ENCODE measurements around the gene OR9Q2. TPM values are rescaled to one million over a fixed set of nuclear protein-coding genes. Genes with fewer than 3 reads are reported as not detected.

OR9Q2 gene
- total and polyA plus RNA-seq, 2 donors (not counting 1 experiment from before 2014, with no cell fraction given) = not detected

DNA sequence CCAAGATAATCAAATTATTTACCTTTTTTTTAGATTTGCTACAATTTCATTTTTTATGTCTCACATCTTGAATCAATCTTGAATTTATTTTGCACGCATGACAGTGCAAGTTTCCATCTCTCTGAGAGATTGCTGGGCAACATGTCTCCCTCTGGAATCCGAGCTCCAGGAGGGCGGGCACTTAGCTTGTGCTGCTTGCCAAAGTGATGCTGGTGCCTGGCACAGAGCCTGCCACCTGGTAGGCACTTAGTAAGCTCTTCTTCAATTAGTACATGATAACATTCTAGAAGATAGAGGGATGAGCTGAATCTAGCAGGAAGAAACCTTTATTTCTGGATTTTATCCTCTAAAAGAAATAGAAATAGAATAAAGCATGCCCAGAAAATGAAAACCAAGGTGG lies 36.1 kb upstream of the OR9Q2 start:
- Mint-ChIP-seq H3K27me3 (peaks cover 18% of the 10 kb centered on the region), H3K4me1 (no peaks in the 10 kb centered on the region), H3K4me3 (no peak overlapping the region), H3K9me3 (ENCODE audit: insufficient read depth) (no peaks in the 10 kb centered on the region), H3K27ac (no peak overlapping the region)
- Histone ChIP-seq H3K27ac (ENCODE audit: low read length in 2 of 2) (no peak overlapping the region), H3K4me3 (ENCODE audit: control extremely low read depth in 1 of 5, extremely low read depth in 1 of 5, insufficient read depth in 1 of 5, low read depth in 2 of 5, low read length in 4 of 5) (no peak overlapping the region), H3K27me3 (replicated peaks in 1 of 4; ENCODE audit: control extremely low read depth in 1 of 4, control insufficient read depth in 3 of 4, insufficient read depth in 4 of 4, low read length in 3 of 4) (peaks cover 0 to 4% (median 3%) of the 10 kb centered on the region in 4 experiments), H3K9me3 (ENCODE audit: control extremely low read depth in 1 of 3, control insufficient read depth in 2 of 3, insufficient read depth in 1 of 3, low read length in 2 of 3) (no peaks in the 10 kb centered on the region), H2AFZ (ENCODE audit: insufficient read depth, low read depth, low read length, poor library complexity, severe bottlenecking) (no peak overlapping the region), H3K79me2 (ENCODE audit: control insufficient read depth, insufficient read depth, low read length) (no peaks in the 10 kb centered on the region), H3K36me3 (replicated peaks in 1 of 2; ENCODE audit: control extremely low read depth in 1 of 2, control insufficient read depth in 1 of 2, extremely low read depth in 1 of 2, insufficient read depth in 2 of 2, low read length in 1 of 2) (no peaks in the 10 kb centered on the region), H3K4me1 (ENCODE audit: control insufficient read depth in 2 of 2, insufficient read depth in 2 of 2, low read length in 2 of 2) (no peaks in the 10 kb centered on the region), H3K4me2 (replicated peaks; ENCODE audit: low read depth, low read length, poor library complexity, severe bottlenecking) (no peak overlapping the region), H3K9ac (ENCODE audit: low read length) (no peak overlapping the region), H4K20me1 (ENCODE audit: control insufficient read depth, insufficient read depth, low read length, poor library complexity, severe bottlenecking) (no peaks in the 10 kb centered on the region)
- ChIA-PET POLR2A (no interaction called here), CTCF (no interaction called here)
- intact Hi-C loops (cut with micrococcal nuclease) = no loop called here
- ATAC-seq (ENCODE audit: low read depth) = no peak
- TF ChIP-seq EZH2 (IDR thresholded peaks at IDR 0.05; ENCODE audit: borderline replicate concordance, insufficient read depth, low read depth, low read length, poor library complexity, severe bottlenecking) = no peak
- TF ChIP-seq, protein P1, sequence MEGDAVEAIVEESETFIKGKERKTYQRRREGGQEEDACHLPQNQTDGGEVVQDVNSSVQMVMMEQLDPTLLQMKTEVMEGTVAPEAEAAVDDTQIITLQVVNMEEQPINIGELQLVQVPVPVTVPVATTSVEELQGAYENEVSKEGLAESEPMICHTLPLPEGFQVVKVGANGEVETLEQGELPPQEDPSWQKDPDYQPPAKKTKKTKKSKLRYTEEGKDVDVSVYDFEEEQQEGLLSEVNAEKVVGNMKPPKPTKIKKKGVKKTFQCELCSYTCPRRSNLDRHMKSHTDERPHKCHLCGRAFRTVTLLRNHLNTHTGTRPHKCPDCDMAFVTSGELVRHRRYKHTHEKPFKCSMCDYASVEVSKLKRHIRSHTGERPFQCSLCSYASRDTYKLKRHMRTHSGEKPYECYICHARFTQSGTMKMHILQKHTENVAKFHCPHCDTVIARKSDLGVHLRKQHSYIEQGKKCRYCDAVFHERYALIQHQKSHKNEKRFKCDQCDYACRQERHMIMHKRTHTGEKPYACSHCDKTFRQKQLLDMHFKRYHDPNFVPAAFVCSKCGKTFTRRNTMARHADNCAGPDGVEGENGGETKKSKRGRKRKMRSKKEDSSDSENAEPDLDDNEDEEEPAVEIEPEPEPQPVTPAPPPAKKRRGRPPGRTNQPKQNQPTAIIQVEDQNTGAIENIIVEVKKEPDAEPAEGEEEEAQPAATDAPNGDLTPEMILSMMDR (IDR thresholded peaks at IDR 0.05) = no peak
- WGBS (ENCODE audit: insufficient coverage) = 67% methylated on average over 3 of the region's 3 CpGs
- DNase-seq = no peak

DNA sequence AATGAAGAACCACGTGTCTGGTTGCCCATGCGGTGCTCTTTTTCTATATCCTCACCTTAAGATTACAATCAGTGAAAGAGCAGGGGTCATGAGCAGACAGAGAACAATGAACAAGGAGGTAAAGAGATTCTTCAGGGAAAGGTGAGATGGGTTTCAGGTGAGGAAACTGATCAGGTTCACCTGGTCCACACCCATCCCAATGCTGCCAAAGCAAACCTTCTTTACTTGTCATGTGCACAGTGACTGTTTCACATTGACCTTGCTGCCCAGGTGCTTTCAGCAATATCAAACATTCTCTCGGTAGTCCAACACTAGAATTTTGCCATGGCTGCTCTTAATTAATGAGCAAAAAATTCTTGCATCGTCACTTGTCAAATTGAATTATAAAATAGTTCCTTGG lies 24.5 kb upstream of the OR9Q2 start:
- ChIA-PET POLR2A (no interaction called here), CTCF (no interaction called here)
- Mint-ChIP-seq H3K9me3 (ENCODE audit: insufficient read depth) (peaks cover 2% of the 10 kb centered on the region), H3K27me3 (peaks cover 9% of the 10 kb centered on the region), H3K27ac (no peak overlapping the region), H3K4me3 (no peak overlapping the region), H3K4me1 (no peaks in the 10 kb centered on the region)
- 100% methylated on average over 1 of the region's 4 CpGs for WGBS (ENCODE audit: insufficient coverage)
- Histone ChIP-seq H3K79me2 (ENCODE audit: control insufficient read depth, insufficient read depth, low read length) (no peaks in the 10 kb centered on the region), H2AFZ (ENCODE audit: insufficient read depth, low read depth, low read length, poor library complexity, severe bottlenecking) (no peak overlapping the region), H3K9ac (ENCODE audit: low read length) (no peak overlapping the region), H3K9me3 (ENCODE audit: control extremely low read depth in 1 of 3, control insufficient read depth in 2 of 3, insufficient read depth in 1 of 3, low read length in 2 of 3) (no peaks in the 10 kb centered on the region), H3K4me2 (replicated peaks; ENCODE audit: low read depth, low read length, poor library complexity, severe bottlenecking) (no peak overlapping the region), H3K4me3 (ENCODE audit: control extremely low read depth in 1 of 5, extremely low read depth in 1 of 5, insufficient read depth in 1 of 5, low read depth in 2 of 5, low read length in 4 of 5) (no peak overlapping the region), H4K20me1 (ENCODE audit: control insufficient read depth, insufficient read depth, low read length, poor library complexity, severe bottlenecking) (no peaks in the 10 kb centered on the region), H3K36me3 (replicated peaks in 1 of 2; ENCODE audit: control extremely low read depth in 1 of 2, control insufficient read depth in 1 of 2, extremely low read depth in 1 of 2, insufficient read depth in 2 of 2, low read length in 1 of 2) (no peaks in the 10 kb centered on the region), H3K27ac (ENCODE audit: low read length in 2 of 2) (no peak overlapping the region), H3K27me3 (replicated peaks in 1 of 4; ENCODE audit: control extremely low read depth in 1 of 4, control insufficient read depth in 3 of 4, insufficient read depth in 4 of 4, low read length in 3 of 4) (no peaks in the 10 kb centered on the region), H3K4me1 (ENCODE audit: control insufficient read depth in 2 of 2, insufficient read depth in 2 of 2, low read length in 2 of 2) (no peaks in the 10 kb centered on the region)
- ATAC-seq (ENCODE audit: low read depth) = no peak
- no peak for DNase-seq
- intact Hi-C loops (cut with micrococcal nuclease) = no loop called here
- TF ChIP-seq EZH2 (IDR thresholded peaks at IDR 0.05; ENCODE audit: borderline replicate concordance, insufficient read depth, low read depth, low read length, poor library complexity, severe bottlenecking) = no peak
- TF ChIP-seq, protein P1 (IDR thresholded peaks at IDR 0.05) = no peak
